Lower lobe of right lung (tissue), 2 donors: Measurements from ENCODE around the gene PLEKHA3. TPM values are rescaled to one million over a fixed set of nuclear protein-coding genes. Genes with fewer than 3 reads are reported as not detected.

Experiments
- ATAC-seq, 2 donors: fragments of 200-7000 bp; cut with Tn5 transposase; one replicate each; pipeline ENCODE4 v1.9.1; 2020 to 2022; ENCODE audit warnings: mild to moderate bottlenecking in 2 of 2, moderate library complexity in 2 of 2
- DNase-seq: peaks from one replicate; pipeline ENCODE4 v3.0.0-alpha.2; 2020
- H3K27ac ChIP-seq: fragments of 200-600 bp; one replicate; pipeline ENCODE4 v1.8.0; 2022
- H3K27me3 ChIP-seq: fragments of 200-600 bp; one replicate; pipeline ENCODE4 v1.8.0; 2022; ENCODE audit warnings: low read depth
- H3K36me3 ChIP-seq: fragments of 200-600 bp; one replicate; pipeline ENCODE4 v1.8.0; 2022; ENCODE audit warnings: mild to moderate bottlenecking
- H3K4me1 ChIP-seq: fragments of 200-600 bp; one replicate; pipeline ENCODE4 v1.8.0; 2022
- H3K4me3 ChIP-seq: fragments of 200-600 bp; one replicate; pipeline ENCODE4 v1.8.0; 2022; ENCODE audit warnings: mild to moderate bottlenecking
- H3K9me3 ChIP-seq: fragments of 200-600 bp; one replicate; pipeline ENCODE4 v1.8.0; 2022
- intact Hi-C: fragments of 100-400 bp; cut with DNase I; formaldehyde crosslinking; loops from one replicate; pipeline ENCODE4 v1.11.0; 2022
- total RNA-seq: library from RNA; stranded (reverse); fragmentation: NEBNext Ultra II Directional; extraction: Animal tissue kit (Norgen Biotek cat#: 25700); gene quantifications from one replicate; pipeline ENCODE4 v1.2.1, GENCODE V29; 2021
- TF ChIP-seq, protein P1 (sequence below): fragments of 200-600 bp; IDR thresholded peaks from one replicate; pipeline ENCODE4 v1.8.0; 2022; ENCODE audit warnings: antibody characterized with exemption, mild to moderate bottlenecking
- donor health status: DM: no; HTN: yes; CAD: no; lungs with severe emphysema.

PLEKHA3 gene
- total RNA-seq, 1 donor from 2014 or later, result 35.1 TPM

DNA sequence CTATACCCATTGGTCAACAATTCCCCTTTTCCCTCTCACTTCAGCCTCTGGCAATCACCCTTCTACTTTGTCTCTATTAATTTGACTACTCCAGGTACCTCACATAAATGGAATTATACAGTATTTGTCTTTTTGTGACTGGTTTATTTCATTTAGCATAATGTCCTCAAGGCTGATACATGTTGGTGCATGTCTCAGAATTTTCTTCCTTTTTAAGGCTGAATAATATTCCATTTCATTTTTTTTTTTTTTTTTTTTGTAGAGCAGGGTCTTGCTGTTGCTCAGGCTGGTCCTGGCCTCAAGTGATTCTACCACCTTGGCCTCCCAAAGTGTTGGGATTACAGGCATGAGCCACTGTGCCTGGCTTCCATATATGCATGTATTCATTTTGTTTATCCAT is 3.8 kb upstream of the PLEKHA3 start:
- no peaks in the 10 kb centered on the region for H3K27me3 ChIP-seq
- H3K9me3 ChIP-seq, result no peaks in the 10 kb centered on the region
- no peaks in the 10 kb centered on the region for H3K36me3 ChIP-seq
- ATAC-seq, result no peak
- intact Hi-C loops, result no loop called here
- H3K4me1 ChIP-seq, result peaks cover 21% of the 10 kb centered on the region
- TF ChIP-seq, protein P1, sequence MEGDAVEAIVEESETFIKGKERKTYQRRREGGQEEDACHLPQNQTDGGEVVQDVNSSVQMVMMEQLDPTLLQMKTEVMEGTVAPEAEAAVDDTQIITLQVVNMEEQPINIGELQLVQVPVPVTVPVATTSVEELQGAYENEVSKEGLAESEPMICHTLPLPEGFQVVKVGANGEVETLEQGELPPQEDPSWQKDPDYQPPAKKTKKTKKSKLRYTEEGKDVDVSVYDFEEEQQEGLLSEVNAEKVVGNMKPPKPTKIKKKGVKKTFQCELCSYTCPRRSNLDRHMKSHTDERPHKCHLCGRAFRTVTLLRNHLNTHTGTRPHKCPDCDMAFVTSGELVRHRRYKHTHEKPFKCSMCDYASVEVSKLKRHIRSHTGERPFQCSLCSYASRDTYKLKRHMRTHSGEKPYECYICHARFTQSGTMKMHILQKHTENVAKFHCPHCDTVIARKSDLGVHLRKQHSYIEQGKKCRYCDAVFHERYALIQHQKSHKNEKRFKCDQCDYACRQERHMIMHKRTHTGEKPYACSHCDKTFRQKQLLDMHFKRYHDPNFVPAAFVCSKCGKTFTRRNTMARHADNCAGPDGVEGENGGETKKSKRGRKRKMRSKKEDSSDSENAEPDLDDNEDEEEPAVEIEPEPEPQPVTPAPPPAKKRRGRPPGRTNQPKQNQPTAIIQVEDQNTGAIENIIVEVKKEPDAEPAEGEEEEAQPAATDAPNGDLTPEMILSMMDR, result no peak
- H3K27ac ChIP-seq, result no peak overlapping the region
- DNase-seq, result no peak
- no peak overlapping the region for H3K4me3 ChIP-seq

DNA sequence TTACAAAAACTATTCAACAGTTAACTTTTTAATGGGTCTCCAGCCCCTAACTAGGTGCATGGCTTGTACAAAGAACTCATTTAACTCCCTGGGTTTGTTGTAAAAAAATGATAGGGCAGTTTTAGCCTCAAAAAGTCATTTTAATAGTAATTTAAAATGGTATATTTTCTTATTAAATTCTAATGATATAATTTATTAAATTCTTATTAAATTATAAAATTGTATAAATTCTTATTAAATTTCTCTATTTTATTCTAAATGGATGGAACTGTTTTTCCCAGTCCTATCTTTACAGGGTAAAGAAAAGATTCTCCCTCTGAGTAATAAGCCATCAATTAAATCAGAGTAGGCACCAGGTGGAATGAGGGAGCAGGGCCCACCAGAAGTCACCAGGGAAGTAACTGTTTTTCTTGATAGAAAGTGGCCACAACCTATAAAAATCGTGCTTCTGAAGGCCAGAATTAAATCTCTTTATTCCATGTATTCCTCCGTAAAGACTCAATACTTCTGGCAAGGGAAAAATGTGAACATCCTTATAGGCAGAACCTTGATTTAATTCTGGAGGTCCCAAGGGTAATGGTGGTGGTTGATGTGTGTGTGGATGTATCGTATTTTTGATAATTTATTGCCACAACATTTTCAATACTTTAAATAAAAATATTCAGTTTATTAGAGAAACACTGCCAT is 2.7 kb upstream of the PLEKHA3 start:
- Histone ChIP-seq H3K4me3 (peak overlapping the region; percentile 60), H3K9me3 (no peaks in the 10 kb centered on the region), H3K36me3 (no peaks in the 10 kb centered on the region), H3K27ac (peak overlapping the region; percentile 96), H3K4me1 (peaks cover 32% of the 10 kb centered on the region), H3K27me3 (no peaks in the 10 kb centered on the region)
- no peak for DNase-seq
- TF ChIP-seq, protein P1, result no peak
- no peak for ATAC-seq
- intact Hi-C loops, result no loop called here

DNA sequence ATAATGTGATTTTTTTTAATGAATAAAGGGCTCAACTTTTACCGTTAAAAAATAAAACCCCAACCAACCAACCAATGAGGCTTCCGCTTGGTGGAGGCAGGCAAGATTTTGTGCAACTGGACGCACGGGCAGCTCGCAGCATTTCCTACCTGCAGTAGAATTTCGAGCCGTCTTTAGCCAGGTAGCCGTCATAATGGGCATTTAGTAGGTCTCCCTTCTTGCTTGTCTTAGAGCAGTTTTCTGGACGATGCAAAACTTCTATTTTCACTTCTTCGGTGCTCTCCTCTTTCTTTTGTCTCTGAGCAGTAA is 2.2 kb upstream of the PLEKHA3 start:
- Histone ChIP-seq H3K27ac (peak overlapping the region; percentile 96), H3K4me3 (peak overlapping the region; percentile 60), H3K4me1 (peaks cover 37% of the 10 kb centered on the region)

DNA sequence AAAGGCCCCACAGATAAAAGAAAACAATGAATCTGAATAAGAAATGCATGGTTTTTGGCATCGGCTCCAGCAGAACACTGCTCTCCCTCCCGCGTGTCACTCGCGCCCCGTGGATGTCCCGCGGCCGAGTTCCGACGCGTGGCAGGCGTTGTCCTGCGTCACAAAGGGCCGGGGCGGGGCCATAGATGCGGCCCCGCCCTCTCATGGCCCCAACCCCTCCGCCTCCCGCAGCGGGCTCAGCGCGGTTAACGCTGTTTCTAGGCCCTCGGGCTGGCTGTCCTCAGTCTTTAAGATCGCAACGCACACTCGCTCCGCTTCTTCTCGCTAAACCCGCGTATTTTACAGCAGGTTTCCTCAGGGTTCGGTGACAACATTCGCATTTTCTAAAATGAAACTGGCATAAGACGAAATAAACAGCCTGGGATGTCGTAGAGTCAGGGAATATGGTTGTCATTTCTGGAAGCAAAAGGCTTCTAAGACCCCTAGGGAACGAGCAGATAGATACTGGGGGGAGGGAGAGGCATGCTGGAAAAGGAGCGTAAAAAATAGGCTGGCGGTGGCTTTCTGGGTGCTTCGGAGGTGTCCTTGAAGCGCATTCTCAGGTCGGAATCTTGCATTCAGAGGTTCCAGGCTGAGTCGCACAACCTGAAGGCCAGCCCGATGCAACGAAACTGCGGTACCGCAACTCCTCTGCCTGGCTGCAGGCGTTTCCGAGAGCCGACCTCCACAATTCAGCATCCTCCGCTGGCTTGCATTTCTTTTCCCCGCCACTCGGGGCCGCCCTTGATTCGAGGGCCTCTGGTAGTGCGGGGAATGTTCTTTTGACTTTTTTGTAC is 1.6 kb upstream of the PLEKHA3 start, which contains the start of gene FKBP7:
Gene FKBP7, minus strand, starts transcription at position 162 of the 836 bp plus-strand sequence. Its CDS starts 101 bp downstream, at position 61.
- peak; percentile 91 to 92 for ATAC-seq
- Histone ChIP-seq H3K27me3 (no peaks in the 10 kb centered on the region), H3K4me3 (peak within 1 kb of the TSS; percentile 60), H3K4me1 (peaks cover 41% of the 10 kb centered on the region), H3K9me3 (no peaks in the 10 kb centered on the region), H3K36me3 (no peaks in the 10 kb centered on the region), H3K27ac (peak within 1 kb of the TSS; percentile 96)
- intact Hi-C loops, result no loop called here
- TF ChIP-seq, protein P1, result peak; percentile 77
- DNase-seq, result peak; percentile 92

More for the DNA sequence above, 2.2 kb upstream of the PLEKHA3 start:
- TF ChIP-seq, protein P1, result no peak
- H3K9me3 ChIP-seq, result no peaks in the 10 kb centered on the region
- ATAC-seq (no peak), DNase-seq (no peak)
- intact Hi-C loops, result no loop called here
- H3K27me3 ChIP-seq, result no peaks in the 10 kb centered on the region
- no peaks in the 10 kb centered on the region for H3K36me3 ChIP-seq

DNA sequence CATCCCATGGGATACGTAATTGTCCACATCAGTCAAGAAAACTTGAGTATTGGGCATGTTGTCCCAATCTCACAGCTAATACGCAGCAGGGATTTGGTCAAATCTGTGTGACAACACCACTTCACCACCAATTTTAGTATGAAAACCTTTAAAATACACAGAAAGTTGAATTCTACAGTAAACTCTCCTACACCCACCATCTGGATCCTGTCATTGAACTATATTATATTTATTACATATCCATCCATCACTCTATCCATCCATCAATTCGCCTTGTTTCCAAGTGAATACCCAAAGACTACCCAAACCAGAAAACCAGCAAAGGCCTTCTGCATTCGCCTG is 1.0 kb upstream of the PLEKHA3 start:
- TF ChIP-seq, protein P1, result no peak
- H3K9me3 ChIP-seq, result no peaks in the 10 kb centered on the region

More for the DNA sequence above, 1.0 kb upstream of the PLEKHA3 start:
- DNase-seq (no peak), ATAC-seq (no peak)
- no peaks in the 10 kb centered on the region for H3K36me3 ChIP-seq
- intact Hi-C loops, result no loop called here
- no peaks in the 10 kb centered on the region for H3K27me3 ChIP-seq
- H3K4me3 ChIP-seq, result peak overlapping the region; percentile 60
- H3K27ac ChIP-seq, result peak overlapping the region; percentile 96
- H3K4me1 ChIP-seq, result peaks cover 47% of the 10 kb centered on the region
